AG09309 (cell line): Measurements from ENCODE around the gene LPCAT4.

Source experiments
- DNase-seq: peaks from one replicate; pipeline ENCODE4 v3.0.0-alpha.2; 2010; ENCODE audit warnings: low read depth
- H3K4me3 ChIP-seq: 2 replicates; pipeline ENCODE4 v1.5.1; 2011; ENCODE audit warnings: mild to moderate bottlenecking, low read depth, low read length, moderate library complexity; ENCODE audit not compliant: control insufficient read depth
- CTCF ChIP-seq: IDR thresholded peaks from 2 replicates; pipeline ENCODE4 v1.5.1; 2011; ENCODE audit warnings: mild to moderate bottlenecking, low read depth, low read length, inconsistent platforms; ENCODE audit not compliant: insufficient read depth, control insufficient read depth; ENCODE audit errors: missing control alignments

The LPCAT4 gene

DNA sequence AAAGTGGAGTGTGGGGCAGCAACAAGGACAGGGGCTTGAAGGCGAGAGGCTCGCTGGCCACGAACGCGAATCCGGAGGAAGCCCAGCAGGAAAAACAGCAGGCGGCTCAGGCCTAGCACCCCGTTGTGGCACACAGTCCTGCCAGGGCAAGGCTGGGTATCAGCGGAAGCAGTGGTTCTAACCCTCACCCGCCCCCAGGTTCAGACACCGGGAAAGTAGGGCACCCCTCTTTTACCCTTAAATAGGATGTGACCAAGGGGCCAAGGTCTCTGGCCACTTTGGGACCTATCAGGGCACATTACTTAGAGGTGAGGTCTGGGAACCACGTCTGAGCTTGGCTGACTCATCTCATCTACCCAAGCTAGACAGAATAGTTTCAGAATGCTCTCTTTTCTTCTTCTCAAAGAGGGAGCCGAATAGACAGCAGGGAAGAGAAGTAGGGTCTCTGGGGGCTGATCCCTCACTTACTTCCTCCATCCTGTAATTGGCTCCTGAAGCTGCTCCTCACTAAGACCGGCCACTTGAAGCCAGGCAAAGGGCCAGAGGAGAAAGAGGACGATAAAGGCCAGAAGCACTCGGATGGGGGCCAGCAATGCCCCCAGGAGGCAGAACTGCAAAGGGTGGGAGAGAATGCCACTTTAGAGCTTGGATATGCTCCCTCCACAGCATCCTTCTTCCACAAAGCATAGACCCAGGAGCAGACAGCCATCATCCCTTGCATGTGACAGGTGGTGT is 1.7 kb downstream of the LPCAT4 start:
- H3K4me3 ChIP-seq: peak overlapping the region; percentile 87; the same call in 1 of the 2 replicates
- no peak for DNase-seq
- TF ChIP-seq CTCF: no peak

GRCh38 chr15:34364041-34364440 is 3.0 kb downstream of the LPCAT4 start:
- no peak for TF ChIP-seq CTCF
- H3K4me3 ChIP-seq: no peak overlapping the region
- DNase-seq: no peak

- DNase-seq: no peak
- no peak for TF ChIP-seq CTCF
- no peak overlapping the region for H3K4me3 ChIP-seq
Measured at GRCh38 chr15:34362047-34362773, 4.8 kb downstream of the LPCAT4 start.

DNA sequence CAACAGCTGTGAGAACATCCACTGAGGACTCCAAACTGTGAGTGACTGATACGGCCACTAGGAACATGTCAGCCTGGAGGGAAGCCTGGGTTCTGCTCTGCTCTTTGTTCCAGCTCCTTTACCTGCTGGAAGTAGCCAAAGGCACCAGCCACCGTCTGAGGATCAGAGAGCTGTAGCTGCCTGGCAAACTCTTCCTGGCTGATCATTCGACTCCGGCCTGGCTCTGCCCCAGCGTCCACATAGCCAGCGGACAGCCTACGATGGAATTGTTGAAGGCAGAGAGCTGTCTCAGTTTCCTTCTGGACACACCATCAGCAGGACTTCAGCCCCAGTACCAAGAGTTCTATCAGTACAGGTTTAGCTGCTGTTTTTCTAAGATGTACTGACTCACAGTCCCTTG is 5.7 kb downstream of the LPCAT4 start:
- DNase-seq: no peak
- H3K4me3 ChIP-seq: no peak overlapping the region
- no peak for TF ChIP-seq CTCF

- TF ChIP-seq CTCF: no peak
- DNase-seq: no peak
- no peak overlapping the region for H3K4me3 ChIP-seq
Measured at GRCh38 chr15:34360298-34360697, 6.7 kb downstream of the LPCAT4 start.

DNA sequence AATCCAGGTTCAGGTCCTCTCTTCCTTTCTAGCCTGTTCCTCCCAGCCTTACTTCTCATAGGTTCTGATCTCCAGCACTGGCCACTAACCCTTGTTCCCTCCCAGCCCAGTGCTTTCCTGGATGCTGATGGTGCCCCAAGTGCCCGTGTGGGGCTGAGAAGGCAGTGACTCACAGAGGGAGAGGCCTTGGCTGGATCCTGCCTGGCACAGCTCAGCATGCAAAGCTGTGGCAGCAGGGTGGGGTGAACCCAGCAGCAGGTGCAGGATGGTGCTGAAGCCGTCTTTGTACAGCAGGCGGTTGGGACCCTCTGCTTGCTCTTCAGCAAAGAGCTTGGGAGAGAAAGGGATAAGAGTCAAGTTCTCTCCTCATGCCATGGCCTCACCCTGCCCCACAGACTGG is 7.6 kb downstream of the LPCAT4 start:
- DNase-seq: no peak
- no peak overlapping the region for H3K4me3 ChIP-seq
- TF ChIP-seq CTCF: no peak
